HG03457 (cell line): Measurements from ENCODE around the gene GNA12.
"Not testable (repeated sequence)": the region's sequence is repeated elsewhere in the genome, so short reads cannot be mapped to it uniquely, and the experiment has no call there.

Experiments used
- ATAC-seq: cut with Tn5 transposase; IDR thresholded peaks from one replicate; pipeline ENCODE4 v1.9.1; 2021; ENCODE audit warnings: moderate number of reproducible peaks; ENCODE audit not compliant: unreplicated experiment

Gene GNA12

GRCh38 chr7:2758673-2759616, 85.2 kb downstream of the GNA12 start:
- ATAC-seq: no peak

- peak; percentile 69 for ATAC-seq
These were observed 86.0 kb downstream of the GNA12 start for GRCh38 chr7:2757904-2758672.

GRCh38 chr7:2757361-2757903, 86.7 kb downstream of the GNA12 start:
- ATAC-seq: no peak

GRCh38 chr7:2755531-2755930, 88.6 kb downstream of the GNA12 start:
- ATAC-seq: no peak

GRCh38 chr7:2754912-2755311, 89.2 kb downstream of the GNA12 start:
- no peak for ATAC-seq

- ATAC-seq: no peak
These were observed 90.0 kb downstream of the GNA12 start for GRCh38 chr7:2754086-2754485.

- no peak for ATAC-seq
These were observed 91.0 kb downstream of the GNA12 start for GRCh38 chr7:2753148-2753547.

- no peak for ATAC-seq
These were observed 93.0 kb downstream of the GNA12 start for GRCh38 chr7:2751086-2751485.

- no peak for ATAC-seq
These were observed 94.1 kb downstream of the GNA12 start for GRCh38 chr7:2750004-2750407.

GRCh38 chr7:2748684-2749083, 95.4 kb downstream of the GNA12 start:
- not testable (repeated sequence) for ATAC-seq

- not testable (repeated sequence) for ATAC-seq
These were observed 100.5 kb downstream of the GNA12 start for GRCh38 chr7:2743523-2744185.

GRCh38 chr7:2738766-2739549, 105.2 kb downstream of the GNA12 start:
- no peak for ATAC-seq

GRCh38 chr7:2737771-2738540, 106.2 kb downstream of the GNA12 start:
- no peak for ATAC-seq

GRCh38 chr7:2737005-2737743, 106.9 kb downstream of the GNA12 start:
- not testable (repeated sequence) for ATAC-seq

- no peak for ATAC-seq
These were observed 107.6 kb downstream of the GNA12 start for GRCh38 chr7:2736411-2736914.

GRCh38 chr7:2735744-2736143, 108.4 kb downstream of the GNA12 start:
- ATAC-seq: no peak

GRCh38 chr7:2734751-2735571, 109.1 kb downstream of the GNA12 start:
- no peak for ATAC-seq
